SU-DHL-6 (cell line): Measurements from ENCODE around the gene GRIN2A.

ENCODE experiments used
- H2AFZ ChIP-seq: fragments of 200-600 bp; sonication (generic); 2 replicates; pipeline ENCODE4 v1.6.1; 2014; ENCODE audit warnings: low read depth, mild to moderate bottlenecking, moderate library complexity, mixed read lengths, antibody characterized with exemption, low read length; ENCODE audit not compliant: severe bottlenecking
- H3F3A ChIP-seq: fragments of 200-600 bp; shearing (Covaris generic); 2 replicates; pipeline ENCODE4 v1.6.0; 2016; ENCODE audit warnings: antibody characterized with exemption, mild to moderate bottlenecking; ENCODE audit not compliant: insufficient read depth
- H3K27ac ChIP-seq: fragments of 200-600 bp; sonication (generic); 2 replicates; pipeline ENCODE4 v1.5.1; 2016; ENCODE audit warnings: low read depth, mild to moderate bottlenecking, low read length, moderate library complexity, mixed read lengths
- H3K27me3 ChIP-seq: fragments of 200-600 bp; sonication (generic), shearing (Covaris generic); 2 replicates; pipeline ENCODE4 v1.6.0; 2014; ENCODE audit warnings: mild to moderate bottlenecking, low read length
- H3K36me3 ChIP-seq: fragments of 200-600 bp; sonication (generic); 2 replicates; pipeline ENCODE4 v1.6.1; 2014; ENCODE audit warnings: mild to moderate bottlenecking, low read length, mixed read lengths
- H3K4me2 ChIP-seq: fragments of 300-600, 200-600 bp; shearing (Covaris generic), sonication (generic); 2 replicates; pipeline ENCODE4 v1.6.0; 2014; ENCODE audit warnings: low read length, low read depth, mild to moderate bottlenecking; ENCODE audit not compliant: poor library complexity, severe bottlenecking
- H3K4me3 ChIP-seq: fragments of 200-600 bp; sonication (generic); 2 replicates; pipeline ENCODE4 v1.5.1; 2014; ENCODE audit warnings: antibody characterized with exemption, low read length, mild to moderate bottlenecking, mixed read lengths; ENCODE audit not compliant: insufficient read depth, poor library complexity, severe bottlenecking
- H3K79me2 ChIP-seq: fragments of 200-600 bp; sonication (generic); 2 replicates; pipeline ENCODE4 v1.6.1; 2014; ENCODE audit warnings: mild to moderate bottlenecking, low read length, moderate library complexity; ENCODE audit not compliant: insufficient read depth
- H3K9ac ChIP-seq: fragments of 200-600 bp; sonication (generic); 2 replicates; pipeline ENCODE4 v1.7.0; 2014; ENCODE audit warnings: mild to moderate bottlenecking, low read length
- H3K9me2 ChIP-seq: fragments of 200-600 bp; sonication (generic); replicated peaks from 2 replicates; pipeline ENCODE4 v1.6.1; 2014; ENCODE audit warnings: low read length; ENCODE audit not compliant: insufficient read depth
- H3K9me3 ChIP-seq: fragments of 200-600 bp; sonication (generic); 2 replicates; pipeline ENCODE4 v1.6.1; 2014; ENCODE audit warnings: low read length, mixed read lengths; ENCODE audit not compliant: insufficient read depth
- H4K20me1 ChIP-seq: fragments of 200-600 bp; sonication (generic); 2 replicates; pipeline ENCODE4 v1.6.1; 2014; ENCODE audit warnings: low read depth, mild to moderate bottlenecking, antibody characterized with exemption, low read length, moderate library complexity, mixed read lengths
- EZH2phosphoT487 ChIP-seq: fragments of 200-600 bp; sonication (generic), shearing (Covaris generic); conservative IDR thresholded peaks from 2 replicates; pipeline ENCODE4 v1.6.1; 2018; ENCODE audit warnings: mild to moderate bottlenecking, antibody characterized with exemption, low read length, moderate library complexity, mixed read lengths
- TF ChIP-seq, protein P1 (sequence below): fragments of 200-600 bp; sonication (generic); IDR thresholded peaks from one replicate; pipeline ENCODE4 v1.5.1; 2017; ENCODE audit warnings: antibody characterized with exemption, mild to moderate bottlenecking, low read length, moderate library complexity; ENCODE audit not compliant: insufficient read depth, poor library complexity, severe bottlenecking

Gene GRIN2A

DNA sequence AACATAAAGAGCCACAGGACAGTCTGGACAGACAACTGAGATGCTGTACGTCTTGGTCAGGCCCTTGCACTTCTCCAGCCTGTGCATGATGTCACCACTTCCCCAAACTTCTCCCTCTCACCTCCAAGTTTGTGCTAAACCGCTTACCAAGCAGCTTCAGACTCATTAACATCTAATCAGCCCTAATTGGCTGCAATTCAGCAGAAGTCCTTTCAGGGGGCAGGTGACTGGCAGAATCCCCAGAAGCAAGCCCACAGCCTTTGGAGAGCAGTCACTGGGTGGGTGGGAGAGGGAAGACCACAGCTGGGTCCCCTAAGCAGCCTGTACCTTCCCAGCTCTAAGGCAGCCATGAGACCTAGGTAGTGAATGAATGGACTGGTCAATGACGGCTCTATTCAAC, 161.4 kb downstream of the GRIN2A start:
- H3K9ac ChIP-seq: no peak overlapping the region
- H3K36me3 ChIP-seq: no peaks in the 10 kb centered on the region
- no peaks in the 10 kb centered on the region for H3F3A ChIP-seq
- no peaks in the 10 kb centered on the region for H3K27me3 ChIP-seq
- H3K4me2 ChIP-seq: no peak overlapping the region
- H3K4me3 ChIP-seq: no peak overlapping the region
- TF ChIP-seq, protein P1, sequence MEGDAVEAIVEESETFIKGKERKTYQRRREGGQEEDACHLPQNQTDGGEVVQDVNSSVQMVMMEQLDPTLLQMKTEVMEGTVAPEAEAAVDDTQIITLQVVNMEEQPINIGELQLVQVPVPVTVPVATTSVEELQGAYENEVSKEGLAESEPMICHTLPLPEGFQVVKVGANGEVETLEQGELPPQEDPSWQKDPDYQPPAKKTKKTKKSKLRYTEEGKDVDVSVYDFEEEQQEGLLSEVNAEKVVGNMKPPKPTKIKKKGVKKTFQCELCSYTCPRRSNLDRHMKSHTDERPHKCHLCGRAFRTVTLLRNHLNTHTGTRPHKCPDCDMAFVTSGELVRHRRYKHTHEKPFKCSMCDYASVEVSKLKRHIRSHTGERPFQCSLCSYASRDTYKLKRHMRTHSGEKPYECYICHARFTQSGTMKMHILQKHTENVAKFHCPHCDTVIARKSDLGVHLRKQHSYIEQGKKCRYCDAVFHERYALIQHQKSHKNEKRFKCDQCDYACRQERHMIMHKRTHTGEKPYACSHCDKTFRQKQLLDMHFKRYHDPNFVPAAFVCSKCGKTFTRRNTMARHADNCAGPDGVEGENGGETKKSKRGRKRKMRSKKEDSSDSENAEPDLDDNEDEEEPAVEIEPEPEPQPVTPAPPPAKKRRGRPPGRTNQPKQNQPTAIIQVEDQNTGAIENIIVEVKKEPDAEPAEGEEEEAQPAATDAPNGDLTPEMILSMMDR: no peak
- TF ChIP-seq EZH2phosphoT487: no peak
- H3K9me3 ChIP-seq: no peaks in the 10 kb centered on the region
- no peak overlapping the region for H2AFZ ChIP-seq
- no peak overlapping the region for H3K27ac ChIP-seq
- H4K20me1 ChIP-seq: no peaks in the 10 kb centered on the region
- H3K9me2 ChIP-seq: no peaks in the 10 kb centered on the region
- H3K79me2 ChIP-seq: no peaks in the 10 kb centered on the region

DNA sequence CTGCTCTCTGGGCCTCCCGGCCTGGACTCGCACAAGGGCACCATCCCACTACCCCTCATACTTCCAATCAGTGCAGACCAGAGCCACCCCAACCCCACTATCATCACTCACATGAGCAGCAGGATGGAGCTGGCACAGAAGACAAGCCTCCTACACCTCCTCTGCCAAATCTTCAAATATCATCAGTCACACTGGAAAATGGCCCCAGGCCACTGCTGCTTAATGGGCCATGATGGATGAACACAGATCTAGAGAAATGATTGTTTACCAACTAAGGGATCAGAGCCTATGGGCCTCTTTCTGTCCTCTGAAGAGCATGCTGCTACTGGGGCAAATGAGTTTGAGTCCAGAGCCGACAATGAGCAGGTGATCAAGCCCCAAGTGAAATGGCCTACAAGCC, 165.5 kb downstream of the GRIN2A start:
- Histone ChIP-seq H3K36me3 (no peaks in the 10 kb centered on the region), H3K27ac (no peak overlapping the region), H4K20me1 (no peaks in the 10 kb centered on the region), H3K4me2 (no peak overlapping the region), H3K27me3 (no peaks in the 10 kb centered on the region), H3K4me3 (no peak overlapping the region), H3K9ac (no peak overlapping the region), H3K79me2 (no peaks in the 10 kb centered on the region), H2AFZ (no peak overlapping the region), H3K9me3 (no peaks in the 10 kb centered on the region), H3F3A (no peaks in the 10 kb centered on the region), H3K9me2 (no peaks in the 10 kb centered on the region)
- TF ChIP-seq, protein P1: no peak
- TF ChIP-seq EZH2phosphoT487: no peak

DNA sequence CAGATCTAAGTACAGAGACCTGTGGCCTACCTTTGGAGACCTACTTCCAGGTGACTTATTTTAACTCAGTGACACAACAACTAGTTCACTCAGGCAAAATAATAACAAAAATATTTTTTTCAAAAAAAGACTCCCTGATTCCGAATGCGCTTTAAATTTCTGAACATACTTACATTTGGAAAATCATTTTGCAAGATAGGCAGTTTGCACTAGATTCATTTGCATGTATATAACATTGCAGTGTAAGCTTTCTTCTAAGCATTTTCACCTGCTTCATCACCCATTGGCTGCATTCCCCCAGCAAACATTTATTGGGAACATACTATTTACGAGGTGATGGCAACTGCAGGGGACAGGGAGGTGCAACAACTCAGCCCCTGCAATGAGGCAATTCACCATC, 166.8 kb downstream of the GRIN2A start:
- Histone ChIP-seq H3K4me3 (no peak overlapping the region), H3K79me2 (no peaks in the 10 kb centered on the region), H3F3A (no peaks in the 10 kb centered on the region), H3K4me2 (no peak overlapping the region), H2AFZ (no peak overlapping the region), H3K9me2 (no peaks in the 10 kb centered on the region), H3K27me3 (no peaks in the 10 kb centered on the region), H3K9me3 (no peaks in the 10 kb centered on the region), H3K27ac (no peak overlapping the region), H3K36me3 (no peaks in the 10 kb centered on the region), H4K20me1 (no peaks in the 10 kb centered on the region), H3K9ac (no peak overlapping the region)
- TF ChIP-seq EZH2phosphoT487: no peak
- TF ChIP-seq, protein P1: no peak
